ENCODE data around the gene TMEM120A.
A peak's percentile ranks its signal among the peaks of the same experiment; 100 is the strongest.
"Not testable (repeated sequence)": the region's sequence is repeated elsewhere in the genome, so short reads cannot be mapped to it uniquely, and the experiment has no call there.

Gene TMEM120A

GRCh38 chr7:75994388-75995051 is at the start of gene TMEM120A:
Gene TMEM120A (minus strand): TSS chr7:75994595. CDS start chr7:75994570, 25 bp downstream.
- Histone ChIP-seq H3K4me1 (ENCODE audit: insufficient read depth, low read length) (peaks cover 3% of the 10 kb centered on the region; the same call in 1 of the 2 replicates), H3K36me3 (ENCODE audit: insufficient read depth, low read depth, low read length) (peaks cover 7% of the 10 kb centered on the region; the same call in 1 of the 2 replicates), H3K27me3 (ENCODE audit: insufficient read depth, low read length) (no peaks in the 10 kb centered on the region), H3K9ac (ENCODE audit: low read depth, low read length) (peak within 1 kb of the TSS; percentile 64; the same call in 1 of the 2 replicates), H3K9me3 (ENCODE audit: insufficient read depth, low read depth, low read length) (no peaks in the 10 kb centered on the region), H3K4me3 (ENCODE audit: low read length) (peak within 1 kb of the TSS; percentile 80), H3K27ac (ENCODE audit: low read length) (no peak within 1 kb of the TSS)

GRCh38 chr7:76040126-76040525 is 45.7 kb upstream of the TMEM120A start:
- Histone ChIP-seq H3K27ac (ENCODE audit: low read length) (no peak overlapping the region), H3K9me3 (ENCODE audit: insufficient read depth, low read depth, low read length) (no peaks in the 10 kb centered on the region), H3K4me1 (ENCODE audit: insufficient read depth, low read length) (no peaks in the 10 kb centered on the region), H3K27me3 (ENCODE audit: insufficient read depth, low read length) (no peaks in the 10 kb centered on the region), H3K36me3 (ENCODE audit: insufficient read depth, low read depth, low read length) (no peaks in the 10 kb centered on the region), H3K9ac (ENCODE audit: low read depth, low read length) (no peak overlapping the region), H3K4me3 (ENCODE audit: low read length) (no peak overlapping the region)

GRCh38 chr7:76037310-76037709 is 42.9 kb upstream of the TMEM120A start:
- H3K27me3 ChIP-seq (ENCODE audit: insufficient read depth, low read length): no peaks in the 10 kb centered on the region
- no peak overlapping the region for H3K9ac ChIP-seq (ENCODE audit: low read depth, low read length)
- no peak overlapping the region for H3K4me3 ChIP-seq (ENCODE audit: low read length)
- H3K4me1 ChIP-seq (ENCODE audit: insufficient read depth, low read length): no peaks in the 10 kb centered on the region
- H3K36me3 ChIP-seq (ENCODE audit: insufficient read depth, low read depth, low read length): no peaks in the 10 kb centered on the region
- no peaks in the 10 kb centered on the region for H3K9me3 ChIP-seq (ENCODE audit: insufficient read depth, low read depth, low read length)
- no peak overlapping the region for H3K27ac ChIP-seq (ENCODE audit: low read length)

- Histone ChIP-seq H3K27ac (ENCODE audit: low read length) (no peak overlapping the region), H3K36me3 (ENCODE audit: insufficient read depth, low read depth, low read length) (peaks cover 5% of the 10 kb centered on the region; the same call in 1 of the 2 replicates), H3K4me3 (ENCODE audit: low read length) (no peak overlapping the region), H3K27me3 (ENCODE audit: insufficient read depth, low read length) (no peaks in the 10 kb centered on the region), H3K9me3 (ENCODE audit: insufficient read depth, low read depth, low read length) (no peaks in the 10 kb centered on the region), H3K9ac (ENCODE audit: low read depth, low read length) (no peak overlapping the region), H3K4me1 (ENCODE audit: insufficient read depth, low read length) (no peaks in the 10 kb centered on the region)
Observed at GRCh38 chr7:76031964-76032363, 37.6 kb upstream of the TMEM120A start.

GRCh38 chr7:76029682-76030081 is 35.3 kb upstream of the TMEM120A start:
- not testable (repeated sequence) for H3K4me1 ChIP-seq (ENCODE audit: insufficient read depth, low read length); H3K4me3 ChIP-seq (ENCODE audit: low read length); H3K9me3 ChIP-seq (ENCODE audit: insufficient read depth, low read depth, low read length); H3K36me3 ChIP-seq (ENCODE audit: insufficient read depth, low read depth, low read length); H3K9ac ChIP-seq (ENCODE audit: low read depth, low read length); H3K27ac ChIP-seq (ENCODE audit: low read length); H3K27me3 ChIP-seq (ENCODE audit: insufficient read depth, low read length)

- Histone ChIP-seq H3K9ac (ENCODE audit: low read depth, low read length) (no peak overlapping the region), H3K4me1 (ENCODE audit: insufficient read depth, low read length) (no peaks in the 10 kb centered on the region), H3K36me3 (ENCODE audit: insufficient read depth, low read depth, low read length) (peaks cover 15% of the 10 kb centered on the region), H3K9me3 (ENCODE audit: insufficient read depth, low read depth, low read length) (no peaks in the 10 kb centered on the region), H3K4me3 (ENCODE audit: low read length) (no peak overlapping the region), H3K27ac (ENCODE audit: low read length) (no peak overlapping the region), H3K27me3 (ENCODE audit: insufficient read depth, low read length) (no peaks in the 10 kb centered on the region)
Observed at GRCh38 chr7:76023002-76023401, 28.6 kb upstream of the TMEM120A start.

GRCh38 chr7:76022026-76022780 is 27.8 kb upstream of the TMEM120A start:
- no peaks in the 10 kb centered on the region for H3K4me1 ChIP-seq (ENCODE audit: insufficient read depth, low read length)
- H3K27ac ChIP-seq (ENCODE audit: low read length): no peak overlapping the region
- H3K36me3 ChIP-seq (ENCODE audit: insufficient read depth, low read depth, low read length): peaks cover 15% of the 10 kb centered on the region
- H3K4me3 ChIP-seq (ENCODE audit: low read length): no peak overlapping the region
- no peaks in the 10 kb centered on the region for H3K27me3 ChIP-seq (ENCODE audit: insufficient read depth, low read length)
- H3K9me3 ChIP-seq (ENCODE audit: insufficient read depth, low read depth, low read length): no peaks in the 10 kb centered on the region
- H3K9ac ChIP-seq (ENCODE audit: low read depth, low read length): no peak overlapping the region

- no peak overlapping the region for H3K9ac ChIP-seq (ENCODE audit: low read depth, low read length)
- H3K4me3 ChIP-seq (ENCODE audit: low read length): no peak overlapping the region
- H3K36me3 ChIP-seq (ENCODE audit: insufficient read depth, low read depth, low read length): peaks cover 15% of the 10 kb centered on the region
- no peaks in the 10 kb centered on the region for H3K9me3 ChIP-seq (ENCODE audit: insufficient read depth, low read depth, low read length)
- H3K4me1 ChIP-seq (ENCODE audit: insufficient read depth, low read length): no peaks in the 10 kb centered on the region
- no peak overlapping the region for H3K27ac ChIP-seq (ENCODE audit: low read length)
- H3K27me3 ChIP-seq (ENCODE audit: insufficient read depth, low read length): no peaks in the 10 kb centered on the region
Observed at GRCh38 chr7:76020031-76020714, 25.8 kb upstream of the TMEM120A start.

GRCh38 chr7:76018520-76018919 is 24.1 kb upstream of the TMEM120A start:
- not testable (repeated sequence) for H3K27ac ChIP-seq (ENCODE audit: low read length); H3K4me1 ChIP-seq (ENCODE audit: insufficient read depth, low read length); H3K27me3 ChIP-seq (ENCODE audit: insufficient read depth, low read length); H3K9me3 ChIP-seq (ENCODE audit: insufficient read depth, low read depth, low read length); H3K4me3 ChIP-seq (ENCODE audit: low read length); H3K9ac ChIP-seq (ENCODE audit: low read depth, low read length)
- peaks cover 17% of the 10 kb centered on the region for H3K36me3 ChIP-seq (ENCODE audit: insufficient read depth, low read depth, low read length)

GRCh38 chr7:76016191-76016947 is 22.0 kb upstream of the TMEM120A start:
- H3K9me3 ChIP-seq (ENCODE audit: insufficient read depth, low read depth, low read length): no peaks in the 10 kb centered on the region
- H3K27me3 ChIP-seq (ENCODE audit: insufficient read depth, low read length): no peaks in the 10 kb centered on the region
- no peak overlapping the region for H3K27ac ChIP-seq (ENCODE audit: low read length)
- no peak overlapping the region for H3K9ac ChIP-seq (ENCODE audit: low read depth, low read length)
- H3K4me3 ChIP-seq (ENCODE audit: low read length): no peak overlapping the region
- H3K36me3 ChIP-seq (ENCODE audit: insufficient read depth, low read depth, low read length): peaks cover 13% of the 10 kb centered on the region
- H3K4me1 ChIP-seq (ENCODE audit: insufficient read depth, low read length): no peaks in the 10 kb centered on the region

- no peak overlapping the region for H3K27ac ChIP-seq (ENCODE audit: low read length)
- H3K4me1 ChIP-seq (ENCODE audit: insufficient read depth, low read length): no peaks in the 10 kb centered on the region
- no peaks in the 10 kb centered on the region for H3K9me3 ChIP-seq (ENCODE audit: insufficient read depth, low read depth, low read length)
- H3K36me3 ChIP-seq (ENCODE audit: insufficient read depth, low read depth, low read length): 0 out of 2 replicates have a peak, but pooled peaks cover 4% of the 10 kb centered on the region
- H3K27me3 ChIP-seq (ENCODE audit: insufficient read depth, low read length): no peaks in the 10 kb centered on the region
- H3K4me3 ChIP-seq (ENCODE audit: low read length): no peak overlapping the region
- H3K9ac ChIP-seq (ENCODE audit: low read depth, low read length): no peak overlapping the region
Observed at GRCh38 chr7:76011442-76011861, 17.1 kb upstream of the TMEM120A start.

Data from iPS-20b (cell line).